ENCODE results near the gene ZDHHC12. TPM values are rescaled to one million over a fixed set of nuclear protein-coding genes. Genes with fewer than 3 reads are reported as not detected.
A peak's percentile ranks its signal among the peaks of the same experiment; 100 is the strongest.

ZDHHC12 gene
- total RNA-seq, 1 experiment from 2014 or later, result 39.3 TPM

DNA sequence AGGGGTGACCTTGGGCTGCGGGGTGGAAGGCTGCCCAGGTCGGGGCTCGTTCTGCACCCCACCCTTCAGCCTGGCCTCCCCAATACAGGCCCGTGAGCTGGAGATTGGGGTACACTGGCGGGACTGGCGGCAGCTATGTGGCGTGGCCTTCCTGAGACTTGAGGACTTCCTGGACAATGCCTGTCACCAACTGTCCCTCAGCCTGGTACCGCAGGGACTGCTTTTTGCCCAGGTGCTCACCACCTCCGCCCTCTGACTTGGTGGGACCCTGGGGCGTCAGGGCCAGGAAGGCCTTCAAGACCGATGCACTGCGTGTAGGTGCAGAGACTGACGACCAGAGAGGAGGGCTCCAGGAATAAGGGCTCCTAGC, 10.5 kb downstream of the ZDHHC12 start:
- no peaks in the 10 kb centered on the region for H3K27me3 ChIP-seq (ENCODE audit: control insufficient read depth, insufficient read depth, low read length)
- in situ Hi-C loops (cut with HindIII; ENCODE audit: low pct_unique_long_range_greater_than_20kb, low sequenced_read_pairs) (no loop called here), intact Hi-C loops (cut with micrococcal nuclease; ENCODE audit: unreplicated experiment) (no loop called here)
- H3K27ac ChIP-seq (ENCODE audit: low read length), result no peak overlapping the region
- CTCF ChIA-PET, result no interaction called here
- no peaks in the 10 kb centered on the region for H3K4me1 ChIP-seq (ENCODE audit: control insufficient read depth, insufficient read depth, low read length)
- H3K4me3 ChIP-seq (ENCODE audit: low read depth in 2 of 2, low read length in 2 of 2), result no peak overlapping the region
- TF ChIP-seq POLR2AphosphoS5 (IDR thresholded peaks at IDR 0.05; ENCODE audit: low read depth, low read length) (no peak), TCF7L2 (IDR thresholded peaks at IDR 0.05; ENCODE audit: low read depth, low read length) (no peak), SIN3A (IDR thresholded peaks at IDR 0.05; ENCODE audit: borderline replicate concordance, insufficient read depth, low read depth, low read length) (no peak)
- TF ChIP-seq, protein P1, sequence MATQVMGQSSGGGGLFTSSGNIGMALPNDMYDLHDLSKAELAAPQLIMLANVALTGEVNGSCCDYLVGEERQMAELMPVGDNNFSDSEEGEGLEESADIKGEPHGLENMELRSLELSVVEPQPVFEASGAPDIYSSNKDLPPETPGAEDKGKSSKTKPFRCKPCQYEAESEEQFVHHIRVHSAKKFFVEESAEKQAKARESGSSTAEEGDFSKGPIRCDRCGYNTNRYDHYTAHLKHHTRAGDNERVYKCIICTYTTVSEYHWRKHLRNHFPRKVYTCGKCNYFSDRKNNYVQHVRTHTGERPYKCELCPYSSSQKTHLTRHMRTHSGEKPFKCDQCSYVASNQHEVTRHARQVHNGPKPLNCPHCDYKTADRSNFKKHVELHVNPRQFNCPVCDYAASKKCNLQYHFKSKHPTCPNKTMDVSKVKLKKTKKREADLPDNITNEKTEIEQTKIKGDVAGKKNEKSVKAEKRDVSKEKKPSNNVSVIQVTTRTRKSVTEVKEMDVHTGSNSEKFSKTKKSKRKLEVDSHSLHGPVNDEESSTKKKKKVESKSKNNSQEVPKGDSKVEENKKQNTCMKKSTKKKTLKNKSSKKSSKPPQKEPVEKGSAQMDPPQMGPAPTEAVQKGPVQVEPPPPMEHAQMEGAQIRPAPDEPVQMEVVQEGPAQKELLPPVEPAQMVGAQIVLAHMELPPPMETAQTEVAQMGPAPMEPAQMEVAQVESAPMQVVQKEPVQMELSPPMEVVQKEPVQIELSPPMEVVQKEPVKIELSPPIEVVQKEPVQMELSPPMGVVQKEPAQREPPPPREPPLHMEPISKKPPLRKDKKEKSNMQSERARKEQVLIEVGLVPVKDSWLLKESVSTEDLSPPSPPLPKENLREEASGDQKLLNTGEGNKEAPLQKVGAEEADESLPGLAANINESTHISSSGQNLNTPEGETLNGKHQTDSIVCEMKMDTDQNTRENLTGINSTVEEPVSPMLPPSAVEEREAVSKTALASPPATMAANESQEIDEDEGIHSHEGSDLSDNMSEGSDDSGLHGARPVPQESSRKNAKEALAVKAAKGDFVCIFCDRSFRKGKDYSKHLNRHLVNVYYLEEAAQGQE (IDR thresholded peaks at IDR 0.05; ENCODE audit: insufficient read depth in 1 of 2, low read depth in 2 of 2, low read length in 1 of 2), result no peak
- TF ChIP-seq, protein P2, sequence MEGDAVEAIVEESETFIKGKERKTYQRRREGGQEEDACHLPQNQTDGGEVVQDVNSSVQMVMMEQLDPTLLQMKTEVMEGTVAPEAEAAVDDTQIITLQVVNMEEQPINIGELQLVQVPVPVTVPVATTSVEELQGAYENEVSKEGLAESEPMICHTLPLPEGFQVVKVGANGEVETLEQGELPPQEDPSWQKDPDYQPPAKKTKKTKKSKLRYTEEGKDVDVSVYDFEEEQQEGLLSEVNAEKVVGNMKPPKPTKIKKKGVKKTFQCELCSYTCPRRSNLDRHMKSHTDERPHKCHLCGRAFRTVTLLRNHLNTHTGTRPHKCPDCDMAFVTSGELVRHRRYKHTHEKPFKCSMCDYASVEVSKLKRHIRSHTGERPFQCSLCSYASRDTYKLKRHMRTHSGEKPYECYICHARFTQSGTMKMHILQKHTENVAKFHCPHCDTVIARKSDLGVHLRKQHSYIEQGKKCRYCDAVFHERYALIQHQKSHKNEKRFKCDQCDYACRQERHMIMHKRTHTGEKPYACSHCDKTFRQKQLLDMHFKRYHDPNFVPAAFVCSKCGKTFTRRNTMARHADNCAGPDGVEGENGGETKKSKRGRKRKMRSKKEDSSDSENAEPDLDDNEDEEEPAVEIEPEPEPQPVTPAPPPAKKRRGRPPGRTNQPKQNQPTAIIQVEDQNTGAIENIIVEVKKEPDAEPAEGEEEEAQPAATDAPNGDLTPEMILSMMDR (IDR thresholded peaks at IDR 0.05), result no peak
- no peak for DNase-seq (ENCODE audit: low read depth, low spot score)
- POLR2A ChIA-PET, result no interaction called here
- H3K36me3 ChIP-seq (ENCODE audit: control insufficient read depth, insufficient read depth, low read length), result no peaks in the 10 kb centered on the region; the same call in 1 of the 2 replicates
- H3K9me3 ChIP-seq (ENCODE audit: control insufficient read depth, insufficient read depth, low read depth, low read length), result no peaks in the 10 kb centered on the region
- no peak for ATAC-seq
- BruUV-seq (replicated peaks), result no TSS peak

DNA sequence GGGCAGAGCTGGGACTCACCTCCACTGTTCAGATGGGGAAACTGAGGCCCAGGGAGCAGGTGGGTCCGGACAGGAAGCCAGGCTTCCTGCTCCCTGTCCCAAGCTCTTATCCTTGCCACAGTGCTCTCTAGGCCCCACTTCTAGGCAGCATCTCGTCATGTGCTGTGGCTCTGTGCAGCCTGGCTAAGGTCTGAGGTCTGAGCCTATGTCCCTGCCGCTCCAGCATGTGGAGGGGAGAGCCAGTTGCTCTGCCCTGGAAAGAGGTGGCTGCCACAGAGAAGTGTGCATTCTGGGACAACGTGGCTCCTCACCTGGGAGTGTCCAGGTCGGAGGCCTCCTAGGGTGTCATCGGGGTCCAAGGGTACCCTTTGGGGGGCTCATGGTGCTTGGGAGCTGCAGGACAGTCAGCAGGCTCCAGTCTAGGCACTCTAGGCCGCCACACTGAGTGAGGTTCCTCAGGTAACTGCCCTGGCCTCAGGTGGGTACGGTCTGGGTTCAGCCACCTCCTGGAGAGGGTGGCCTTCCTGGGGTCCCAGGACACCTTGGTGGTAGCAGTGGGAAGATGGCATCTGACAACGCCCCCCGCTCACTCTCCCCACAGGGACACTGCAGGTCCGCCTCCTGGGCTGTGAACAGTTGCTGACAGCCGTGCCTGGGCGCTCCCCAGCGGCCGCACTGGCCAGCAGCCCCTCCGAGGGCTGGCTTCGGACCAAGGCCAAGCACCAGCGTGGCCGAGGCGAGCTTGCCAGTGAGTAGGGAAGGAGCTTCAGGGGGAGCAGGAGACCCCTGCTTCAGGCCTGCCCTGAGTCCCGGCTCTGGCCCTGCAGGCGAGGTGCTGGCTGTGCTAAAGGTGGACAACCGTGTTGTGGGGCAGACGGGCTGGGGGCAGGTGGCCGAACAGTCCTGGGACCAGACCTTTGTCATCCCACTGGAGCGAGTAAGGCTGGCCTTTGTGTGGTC, 11.2 kb downstream of the ZDHHC12 start:
- intact Hi-C loops (cut with micrococcal nuclease; ENCODE audit: unreplicated experiment) (no loop called here), in situ Hi-C loops (cut with HindIII; ENCODE audit: low pct_unique_long_range_greater_than_20kb, low sequenced_read_pairs) (no loop called here)
- ATAC-seq (peak; percentile 72), DNase-seq (ENCODE audit: low read depth, low spot score) (no peak)
- Histone ChIP-seq H3K9me3 (ENCODE audit: control insufficient read depth, insufficient read depth, low read depth, low read length) (no peaks in the 10 kb centered on the region), H3K36me3 (ENCODE audit: control insufficient read depth, insufficient read depth, low read length) (no peaks in the 10 kb centered on the region; the same call in 1 of the 2 replicates), H3K4me1 (ENCODE audit: control insufficient read depth, insufficient read depth, low read length) (no peaks in the 10 kb centered on the region), H3K27ac (ENCODE audit: low read length) (no peak overlapping the region), H3K4me3 (ENCODE audit: low read depth in 2 of 2, low read length in 2 of 2) (no peak overlapping the region), H3K27me3 (ENCODE audit: control insufficient read depth, insufficient read depth, low read length) (no peaks in the 10 kb centered on the region)
- ChIA-PET POLR2A (no interaction called here), CTCF (no interaction called here)
- BruUV-seq (replicated peaks), result no TSS peak
- TF ChIP-seq, protein P2 (IDR thresholded peaks at IDR 0.05), result no peak
- no peak for TF ChIP-seq POLR2AphosphoS5 (IDR thresholded peaks at IDR 0.05; ENCODE audit: low read depth, low read length)
- TF ChIP-seq, protein P1 (IDR thresholded peaks at IDR 0.05; ENCODE audit: insufficient read depth in 1 of 2, low read depth in 2 of 2, low read length in 1 of 2), result no peak
- no peak for TF ChIP-seq SIN3A (IDR thresholded peaks at IDR 0.05; ENCODE audit: borderline replicate concordance, insufficient read depth, low read depth, low read length)
- no peak for TF ChIP-seq TCF7L2 (IDR thresholded peaks at IDR 0.05; ENCODE audit: low read depth, low read length)
